WTC11 (cell line): Measurements from ENCODE around the gene SAMD4A. TPM values are rescaled to one million over a fixed set of nuclear protein-coding genes. Genes with fewer than 3 reads are reported as not detected.

Experiments
- ATAC-seq: fragments of 200-7000 bp; cut with Tn5 transposase; 2 replicates; pipeline ENCODE4 v1.10.0; 2021; ENCODE audit warnings: mild to moderate bottlenecking, moderate library complexity
- CTCF ChIA-PET: fragments of 300-600 bp; sonication (Branson Sonifier 250); formaldehyde crosslinking; loops from one replicate; lab custom pipeline; 2021; ENCODE audit warnings: antibody characterized with exemption; lab: Charles Lee
- POLR2A ChIA-PET: fragments of 350-600 bp; sonication (Branson Sonifier 250); formaldehyde crosslinking; loops from one replicate; lab custom pipeline; 2021; ENCODE audit warnings: antibody characterized with exemption; lab: Charles Lee
- DNase-seq: peaks from one replicate; pipeline ENCODE4 v3.0.0; 2021; ENCODE audit warnings: low spot score
- H3K27ac Mint-ChIP-seq: 2 replicates; pipeline ENCODE4 v1.8.0; 2021; ENCODE audit warnings: mixed read lengths
- H3K27me3 Mint-ChIP-seq: 2 replicates; pipeline ENCODE4 v1.8.0; 2021; ENCODE audit warnings: low read depth, mild to moderate bottlenecking, moderate library complexity, mixed read lengths
- H3K36me3 Mint-ChIP-seq: 2 replicates; pipeline ENCODE4 v1.8.0; 2021; ENCODE audit warnings: mixed read lengths
- H3K4me1 Mint-ChIP-seq: 2 replicates; pipeline ENCODE4 v1.8.0; 2022; ENCODE audit warnings: mixed read lengths
- H3K4me3 Mint-ChIP-seq: 2 replicates; pipeline ENCODE4 v1.8.0; 2021; ENCODE audit warnings: mild to moderate bottlenecking, moderate library complexity, mixed read lengths
- H3K9me3 Mint-ChIP-seq: 2 replicates; pipeline ENCODE4 v1.8.0; 2021; ENCODE audit warnings: mixed read lengths
- ATF1 ChIP-seq: sonication (generic); formaldehyde crosslinking; IDR thresholded peaks from 2 replicates; pipeline ENCODE4 v1.8.1; 2023; ENCODE audit warnings: mild to moderate bottlenecking, moderate library complexity, missing genetic modification reagents
- EMX1 ChIP-seq: fragments of 250-450 bp; sonication (Bioruptor Pico); IDR thresholded peaks from 2 replicates; pipeline ENCODE4 v1.8.0; 2021; ENCODE audit warnings: mild to moderate bottlenecking
- ERG ChIP-seq: fragments of 250-450 bp; sonication (Bioruptor Pico); IDR thresholded peaks from 2 replicates; pipeline ENCODE4 v1.8.0; 2021; ENCODE audit warnings: mild to moderate bottlenecking
- ESRRA ChIP-seq: sonication (generic); formaldehyde crosslinking; IDR thresholded peaks from 2 replicates; pipeline ENCODE4 v1.8.1; 2022; ENCODE audit warnings: mild to moderate bottlenecking, missing genetic modification reagents, borderline replicate concordance
- FOXJ3 ChIP-seq: sonication (generic); formaldehyde crosslinking; IDR thresholded peaks from 2 replicates; pipeline ENCODE4 v1.9.0; 2021; ENCODE audit warnings: missing genetic modification reagents, mild to moderate bottlenecking, borderline replicate concordance
- GTF2I ChIP-seq: fragments of 250-450 bp; sonication (Bioruptor Pico); conservative IDR thresholded peaks from 2 replicates; pipeline ENCODE4 v1.4.0; 2021; ENCODE audit warnings: mild to moderate bottlenecking
- HMGA2 ChIP-seq: fragments of 250-450 bp; sonication (Bioruptor Pico); IDR thresholded peaks from 2 replicates; pipeline ENCODE4 v1.4.0; 2021; ENCODE audit warnings: mild to moderate bottlenecking, moderate library complexity
- MXD4 ChIP-seq: fragments of 250-450 bp; sonication (Bioruptor Pico); IDR thresholded peaks from 2 replicates; pipeline ENCODE4 v1.8.0; 2021; ENCODE audit warnings: mild to moderate bottlenecking, moderate library complexity, borderline replicate concordance
- PRDM15 ChIP-seq: sonication (generic); formaldehyde crosslinking; IDR thresholded peaks from 2 replicates; pipeline ENCODE4 v1.8.0; 2022; ENCODE audit warnings: missing genetic modification reagents
- PREB ChIP-seq: sonication (generic); formaldehyde crosslinking; IDR thresholded peaks from 2 replicates; pipeline ENCODE4 v1.8.1; 2022; ENCODE audit warnings: mild to moderate bottlenecking, missing genetic modification reagents, moderate library complexity, borderline replicate concordance
- RELA ChIP-seq: sonication (generic); formaldehyde crosslinking; IDR thresholded peaks from 2 replicates; pipeline ENCODE4 v1.8.1; 2022; ENCODE audit warnings: missing genetic modification reagents, mild to moderate bottlenecking, borderline replicate concordance
- SMAD3 ChIP-seq: sonication (generic); formaldehyde crosslinking; IDR thresholded peaks from 2 replicates; pipeline ENCODE4 v1.8.0; 2022; ENCODE audit warnings: missing genetic modification reagents, mild to moderate bottlenecking, borderline replicate concordance
- TEAD1 ChIP-seq: sonication (generic); formaldehyde crosslinking; IDR thresholded peaks from 2 replicates; pipeline ENCODE4 v1.8.0; 2022; ENCODE audit warnings: mild to moderate bottlenecking, missing genetic modification reagents
- TEAD4 ChIP-seq: sonication (generic); formaldehyde crosslinking; IDR thresholded peaks from 2 replicates; pipeline ENCODE4 v1.8.0; 2022; ENCODE audit warnings: mild to moderate bottlenecking, missing genetic modification reagents
- ZBTB21 ChIP-seq: sonication (generic); formaldehyde crosslinking; IDR thresholded peaks from 2 replicates; pipeline ENCODE4 v1.8.1; 2023; ENCODE audit warnings: mild to moderate bottlenecking, missing genetic modification reagents, borderline replicate concordance
- ZBTB43 ChIP-seq: sonication (generic); formaldehyde crosslinking; IDR thresholded peaks from 2 replicates; pipeline ENCODE4 v1.8.1; 2023; ENCODE audit warnings: mild to moderate bottlenecking, missing genetic modification reagents
- ZMAT4 ChIP-seq: fragments of 250-450 bp; sonication (Bioruptor Pico); IDR thresholded peaks from 2 replicates; pipeline ENCODE4 v1.9.0; 2021; ENCODE audit warnings: mild to moderate bottlenecking
- ZNF281 ChIP-seq: sonication (generic); formaldehyde crosslinking; IDR thresholded peaks from 2 replicates; pipeline ENCODE4 v1.8.0; 2023; ENCODE audit warnings: mild to moderate bottlenecking, missing genetic modification reagents
- ZNF396 ChIP-seq: fragments of 250-450 bp; sonication (Bioruptor Pico); IDR thresholded peaks from 2 replicates; pipeline ENCODE4 v1.8.0; 2021; ENCODE audit warnings: mild to moderate bottlenecking, moderate library complexity, borderline replicate concordance
- ZNF512 ChIP-seq: sonication (generic); formaldehyde crosslinking; IDR thresholded peaks from 2 replicates; pipeline ENCODE4 v1.8.1; 2022; ENCODE audit warnings: missing genetic modification reagents, borderline replicate concordance
- ZNF532 ChIP-seq: fragments of 250-450 bp; sonication (Bioruptor Pico); IDR thresholded peaks from 2 replicates; pipeline ENCODE4 v1.9.0; 2021; ENCODE audit warnings: mild to moderate bottlenecking, borderline replicate concordance
- total RNA-seq: library from RNA; stranded (reverse); gene quantifications from 3 replicates; pipeline ENCODE4 v1.2.3, GENCODE V29; 2021

The SAMD4A gene
- total RNA-seq, 1 experiment from 2014 or later = 6.0 TPM

GRCh38 chr14:54650959-54651351 is 84.0 kb downstream of the SAMD4A start (continued):
- TF ChIP-seq ZNF532 (no peak), PREB (no peak), ERG (CRISPR knock-in tag) (no peak), ESRRA (no peak), RELA (CRISPR knock-in tag) (no peak), FOXJ3 (CRISPR knock-in tag) (no peak), ZNF396 (CRISPR knock-in tag) (no peak), ZNF281 (CRISPR knock-in tag) (no peak), ZBTB43 (CRISPR knock-in tag) (no peak)

GRCh38 chr14:54651649-54652048 is 84.7 kb downstream of the SAMD4A start:
- no peak for ATAC-seq
- H3K36me3 Mint-ChIP-seq = no peaks in the 10 kb centered on the region
- H3K27ac Mint-ChIP-seq = peak overlapping the region; percentile 93
- H3K27me3 Mint-ChIP-seq = no peaks in the 10 kb centered on the region
- POLR2A ChIA-PET = interaction anchor here (1.1 kb wide), 1 partner anchor 86 kb away, joined by 3 read pairs; no protein-coding TSS in a partner anchor
- CTCF ChIA-PET = interaction anchor here (1.0 kb wide), 2 partner anchors 11 to 86 kb away, joined by 3 read pairs; no protein-coding TSS in a partner anchor
- H3K9me3 Mint-ChIP-seq = no peaks in the 10 kb centered on the region
- no peak for DNase-seq
- peaks cover 36% of the 10 kb centered on the region for H3K4me1 Mint-ChIP-seq
- no peak overlapping the region for H3K4me3 Mint-ChIP-seq
- no peak for TF ChIP-seq ATF1
- no peak for TF ChIP-seq EMX1 (CRISPR knock-in tag)
- no peak for TF ChIP-seq SMAD3
- TF ChIP-seq TEAD1 = no peak
- no peak for TF ChIP-seq PRDM15 (CRISPR knock-in tag)
- TF ChIP-seq GTF2I = no peak
- TF ChIP-seq TEAD4 = no peak
- TF ChIP-seq ZMAT4 (CRISPR knock-in tag) = no peak
- no peak for TF ChIP-seq ZBTB21 (CRISPR knock-in tag)
- TF ChIP-seq ZNF512 (CRISPR knock-in tag) = no peak
- no peak for TF ChIP-seq HMGA2 (CRISPR knock-in tag)
- TF ChIP-seq MXD4 (CRISPR knock-in tag) = no peak
